B cell (primary cell): Measurements from ENCODE around the gene BAHCC1.

Experiments
- CTCF ChIP-seq: fragments of 200-600 bp; IDR thresholded peaks from one replicate; pipeline ENCODE4 v1.8.0; 2022; ENCODE audit warnings: antibody characterized with exemption, mild to moderate bottlenecking
- EZH2 ChIP-seq: IDR thresholded peaks from 2 replicates; pipeline ENCODE4 v1.6.1; 2012; ENCODE audit warnings: borderline replicate concordance, low read depth, mild to moderate bottlenecking, moderate library complexity, low read length; ENCODE audit not compliant: insufficient read depth, poor library complexity, severe bottlenecking

GRCh38 chr17:81434072-81434471, 38.8 kb downstream of the BAHCC1 start:
- TF ChIP-seq CTCF (no peak), EZH2 (no peak)
